ENCODE measurements around the gene PIK3CA.
"Not testable (repeated sequence)": the region's sequence is repeated elsewhere in the genome, so short reads cannot be mapped to it uniquely, and the experiment has no call there.

Gene PIK3CA

GRCh38 chr3:179229177-179229576 is 81.0 kb downstream of the PIK3CA start:
- H3K4me1 ChIP-seq (ENCODE audit: control insufficient read depth, insufficient read depth, low read length): no peaks in the 10 kb centered on the region
- no peaks in the 10 kb centered on the region for H3K9me3 ChIP-seq (ENCODE audit: control insufficient read depth, low read length)
- no peaks in the 10 kb centered on the region for H3K27me3 ChIP-seq (ENCODE audit: control insufficient read depth, insufficient read depth, low read length, poor library complexity, severe bottlenecking)
- no peak overlapping the region for H3K27ac ChIP-seq (ENCODE audit: insufficient read depth, low read depth, low read length, poor library complexity, severe bottlenecking)
- H3K4me3 ChIP-seq (ENCODE audit: insufficient read depth, low read depth, low read length): no peak overlapping the region
- WGBS, 2 experiments: 62 to 70% methylated on average over 2 to 5 of the region's 5 CpGs
- peaks cover 10% of the 10 kb centered on the region for H3K36me3 ChIP-seq (ENCODE audit: control insufficient read depth, insufficient read depth, low read length)

- no peaks in the 10 kb centered on the region for H3K9me3 ChIP-seq (ENCODE audit: control insufficient read depth, low read length)
- no peaks in the 10 kb centered on the region for H3K27me3 ChIP-seq (ENCODE audit: control insufficient read depth, insufficient read depth, low read length, poor library complexity, severe bottlenecking)
- 90 to 96% methylated on average over 3 of the region's 3 CpGs for WGBS, 2 experiments
- H3K4me3 ChIP-seq (ENCODE audit: insufficient read depth, low read depth, low read length): no peak overlapping the region
- H3K36me3 ChIP-seq (ENCODE audit: control insufficient read depth, insufficient read depth, low read length): peaks cover 10% of the 10 kb centered on the region
- H3K27ac ChIP-seq (ENCODE audit: insufficient read depth, low read depth, low read length, poor library complexity, severe bottlenecking): no peak overlapping the region
- H3K4me1 ChIP-seq (ENCODE audit: control insufficient read depth, insufficient read depth, low read length): no peaks in the 10 kb centered on the region
Measured at GRCh38 chr3:179233043-179233442, 84.9 kb downstream of the PIK3CA start.

- Histone ChIP-seq H3K4me1 (ENCODE audit: control insufficient read depth, insufficient read depth, low read length) (no peaks in the 10 kb centered on the region), H3K27me3 (ENCODE audit: control insufficient read depth, insufficient read depth, low read length, poor library complexity, severe bottlenecking) (no peaks in the 10 kb centered on the region), H3K36me3 (ENCODE audit: control insufficient read depth, insufficient read depth, low read length) (peaks cover 10% of the 10 kb centered on the region), H3K4me3 (ENCODE audit: insufficient read depth, low read depth, low read length) (no peak overlapping the region), H3K9me3 (ENCODE audit: control insufficient read depth, low read length) (no peaks in the 10 kb centered on the region), H3K27ac (ENCODE audit: insufficient read depth, low read depth, low read length, poor library complexity, severe bottlenecking) (no peak overlapping the region)
- WGBS, 2 experiments: 96 to 98% methylated on average over 3 to 4 of the region's 4 CpGs
Measured at GRCh38 chr3:179234199-179234598, 86.0 kb downstream of the PIK3CA start.

GRCh38 chr3:179236669-179237301 is 88.6 kb downstream of the PIK3CA start:
- no peaks in the 10 kb centered on the region for H3K4me1 ChIP-seq (ENCODE audit: control insufficient read depth, insufficient read depth, low read length)
- H3K4me3 ChIP-seq (ENCODE audit: insufficient read depth, low read depth, low read length): no peak overlapping the region
- 100% methylated on average over 1 to 2 of the region's 2 CpGs for WGBS, 2 experiments
- no peak overlapping the region for H3K27ac ChIP-seq (ENCODE audit: insufficient read depth, low read depth, low read length, poor library complexity, severe bottlenecking)
- no peaks in the 10 kb centered on the region for H3K27me3 ChIP-seq (ENCODE audit: control insufficient read depth, insufficient read depth, low read length, poor library complexity, severe bottlenecking)
- H3K9me3 ChIP-seq (ENCODE audit: control insufficient read depth, low read length): no peaks in the 10 kb centered on the region
- H3K36me3 ChIP-seq (ENCODE audit: control insufficient read depth, insufficient read depth, low read length): peaks cover 4% of the 10 kb centered on the region

GRCh38 chr3:179240299-179240698 is 92.1 kb downstream of the PIK3CA start:
- not testable (repeated sequence) for H3K27me3 ChIP-seq (ENCODE audit: control insufficient read depth, insufficient read depth, low read length, poor library complexity, severe bottlenecking); H3K36me3 ChIP-seq (ENCODE audit: control insufficient read depth, insufficient read depth, low read length); H3K4me1 ChIP-seq (ENCODE audit: control insufficient read depth, insufficient read depth, low read length); H3K9me3 ChIP-seq (ENCODE audit: control insufficient read depth, low read length); H3K4me3 ChIP-seq (ENCODE audit: insufficient read depth, low read depth, low read length); H3K27ac ChIP-seq (ENCODE audit: insufficient read depth, low read depth, low read length, poor library complexity, severe bottlenecking)
- WGBS, 2 experiments: 80 to 88% methylated on average over 1 of the region's 1 CpG

GRCh38 chr3:179242859-179243258 is 94.7 kb downstream of the PIK3CA start:
- WGBS, 2 experiments: 89 to 100% methylated on average over 1 of the region's 2 CpGs
- not testable (repeated sequence) for H3K36me3 ChIP-seq (ENCODE audit: control insufficient read depth, insufficient read depth, low read length); H3K27ac ChIP-seq (ENCODE audit: insufficient read depth, low read depth, low read length, poor library complexity, severe bottlenecking); H3K4me3 ChIP-seq (ENCODE audit: insufficient read depth, low read depth, low read length); H3K27me3 ChIP-seq (ENCODE audit: control insufficient read depth, insufficient read depth, low read length, poor library complexity, severe bottlenecking); H3K9me3 ChIP-seq (ENCODE audit: control insufficient read depth, low read length); H3K4me1 ChIP-seq (ENCODE audit: control insufficient read depth, insufficient read depth, low read length)

GRCh38 chr3:179244878-179245277 is 96.7 kb downstream of the PIK3CA start:
- 93 to 95% methylated on average over 1 of the region's 1 CpG for WGBS, 2 experiments
- H3K4me1 ChIP-seq (ENCODE audit: control insufficient read depth, insufficient read depth, low read length): no peaks in the 10 kb centered on the region

GRCh38 chr3:179247289-179248015 is 99.3 kb downstream of the PIK3CA start:
- no peaks in the 10 kb centered on the region for H3K27me3 ChIP-seq (ENCODE audit: control insufficient read depth, insufficient read depth, low read length, poor library complexity, severe bottlenecking)
- H3K36me3 ChIP-seq (ENCODE audit: control insufficient read depth, insufficient read depth, low read length): no peaks in the 10 kb centered on the region
- WGBS, 2 experiments: 89 to 94% methylated on average over 3 of the region's 3 CpGs
- no peaks in the 10 kb centered on the region for H3K4me1 ChIP-seq (ENCODE audit: control insufficient read depth, insufficient read depth, low read length)
- H3K27ac ChIP-seq (ENCODE audit: insufficient read depth, low read depth, low read length, poor library complexity, severe bottlenecking): no peak overlapping the region
- H3K4me3 ChIP-seq (ENCODE audit: insufficient read depth, low read depth, low read length): no peak overlapping the region
- no peaks in the 10 kb centered on the region for H3K9me3 ChIP-seq (ENCODE audit: control insufficient read depth, low read length)

More at GRCh38 chr3:179244878-179245277, 96.7 kb downstream of the PIK3CA start:
- Histone ChIP-seq H3K4me3 (ENCODE audit: insufficient read depth, low read depth, low read length) (no peak overlapping the region), H3K36me3 (ENCODE audit: control insufficient read depth, insufficient read depth, low read length) (no peaks in the 10 kb centered on the region), H3K9me3 (ENCODE audit: control insufficient read depth, low read length) (no peaks in the 10 kb centered on the region), H3K27me3 (ENCODE audit: control insufficient read depth, insufficient read depth, low read length, poor library complexity, severe bottlenecking) (no peaks in the 10 kb centered on the region), H3K27ac (ENCODE audit: insufficient read depth, low read depth, low read length, poor library complexity, severe bottlenecking) (no peak overlapping the region)

GRCh38 chr3:179250803-179251476 is 102.8 kb downstream of the PIK3CA start, which contains the start of gene KCNMB3:
Gene KCNMB3, minus strand, starts transcription at chr3:179251114. Its CDS starts 124 bp downstream, at chr3:179250990.
- no peaks in the 10 kb centered on the region for H3K9me3 ChIP-seq (ENCODE audit: control insufficient read depth, low read length)
- 91 to 93% methylated on average over 6 of the region's 6 CpGs for WGBS, 2 experiments
- no peak within 1 kb of the TSS for H3K27ac ChIP-seq (ENCODE audit: insufficient read depth, low read depth, low read length, poor library complexity, severe bottlenecking)
- no peak within 1 kb of the TSS for H3K4me3 ChIP-seq (ENCODE audit: insufficient read depth, low read depth, low read length)
- no peaks in the 10 kb centered on the region for H3K4me1 ChIP-seq (ENCODE audit: control insufficient read depth, insufficient read depth, low read length)
- H3K36me3 ChIP-seq (ENCODE audit: control insufficient read depth, insufficient read depth, low read length): no peaks in the 10 kb centered on the region
- no peaks in the 10 kb centered on the region for H3K27me3 ChIP-seq (ENCODE audit: control insufficient read depth, insufficient read depth, low read length, poor library complexity, severe bottlenecking)

- H3K9me3 ChIP-seq (ENCODE audit: control insufficient read depth, low read length): no peaks in the 10 kb centered on the region
- H3K27ac ChIP-seq (ENCODE audit: insufficient read depth, low read depth, low read length, poor library complexity, severe bottlenecking): no peak overlapping the region
- H3K27me3 ChIP-seq (ENCODE audit: control insufficient read depth, insufficient read depth, low read length, poor library complexity, severe bottlenecking): peaks cover 4% of the 10 kb centered on the region
- H3K4me3 ChIP-seq (ENCODE audit: insufficient read depth, low read depth, low read length): no peak overlapping the region
- H3K36me3 ChIP-seq (ENCODE audit: control insufficient read depth, insufficient read depth, low read length): no peaks in the 10 kb centered on the region
- H3K4me1 ChIP-seq (ENCODE audit: control insufficient read depth, insufficient read depth, low read length): no peaks in the 10 kb centered on the region
- 88 to 97% methylated on average over 2 of the region's 2 CpGs for WGBS, 2 experiments
Measured at GRCh38 chr3:179256813-179257212, 108.7 kb downstream of the PIK3CA start.

Measured in ectodermal cell (in vitro differentiated cells).